Heart right ventricle (tissue), 16 donors: ENCODE data around the gene KRT34. TPM values are rescaled to one million over a fixed set of nuclear protein-coding genes. Genes with fewer than 3 reads are reported as not detected.

Experiments used
- ATAC-seq, 8 donors: fragments of 200-7000 bp; cut with Tn5 transposase; one replicate each; pipeline ENCODE4 v1.9.1; 2020; ENCODE audit warnings: mild to moderate bottlenecking in 8 of 8, moderate library complexity in 8 of 8, moderate number of reproducible peaks in 1 of 8
- DNase-seq, 2 donors: peaks; one replicate each; pipeline ENCODE4 v3.0.0-alpha.2; 2020
- H3K27ac ChIP-seq, 10 donors: fragments of 200-600 bp; sonication (generic) in 2 of 10; one replicate each; pipeline versions ENCODE4 v1.5.0 to v1.8.0; 2020 to 2022; ENCODE audit warnings: mild to moderate bottlenecking in 3 of 10
- H3K27me3 ChIP-seq, 7 donors: fragments of 200-600 bp; one replicate each; pipeline ENCODE4 v1.8.0; 2021 to 2022; ENCODE audit warnings: mild to moderate bottlenecking in 2 of 7
- H3K36me3 ChIP-seq, 9 donors: fragments of 200-600 bp; sonication (generic) in 1 of 9; one replicate each; pipeline versions ENCODE4 v1.5.0 to v1.8.0; 2020 to 2022; ENCODE audit warnings: mild to moderate bottlenecking in 2 of 9
- H3K4me1 ChIP-seq, 9 donors: fragments of 200-600 bp; sonication (generic) in 1 of 9; one replicate each; pipeline versions ENCODE4 v1.5.0 to v1.8.0; 2020 to 2022; ENCODE audit warnings: mild to moderate bottlenecking in 4 of 9
- H3K4me3 ChIP-seq, 10 donors: fragments of 200-600 bp; sonication (generic) in 2 of 10; one replicate each; pipeline versions ENCODE4 v1.5.0 to v1.8.0; 2020 to 2022; ENCODE audit warnings: mild to moderate bottlenecking in 7 of 10, moderate library complexity in 2 of 10
- H3K9me3 ChIP-seq, 11 donors: fragments of 200-600 bp in 10 of 11; sonication (generic) in 2 of 11; one replicate each; pipeline versions ENCODE4 v1.5.0 to v1.8.0; 2013 to 2022; ENCODE audit warnings: mild to moderate bottlenecking in 2 of 11, control low read depth in 1 of 11, moderate library complexity in 1 of 11
- CTCF ChIP-seq, 9 donors: fragments of 200-600 bp; sonication (generic) in 2 of 9; IDR thresholded peaks; one replicate each; pipeline versions ENCODE4 v1.5.0 to v1.8.0; 2021 to 2022; ENCODE audit warnings: antibody characterized with exemption in 9 of 9, mild to moderate bottlenecking in 5 of 9, moderate library complexity in 1 of 9
- WGBS, 2 donors: extraction: QIAGEN DNeasy Blood & Tissue Kit; methylation state at CpG; one replicate each; pipeline ENCODE4 v1.1.7; 2013; ENCODE audit warnings: inconsistent platforms in 1 of 2; 5-methylcytosine and 5-hydroxymethylcytosine counted together
- intact Hi-C, 10 donors: fragments of 100-400 bp; cut with DNase I; formaldehyde crosslinking; loops; one replicate each; pipeline versions ENCODE4 v1.11.1 to v1.14.2; 2022
- polyA plus RNA-seq, 2 donors: library from polyadenylated mRNA; stranded (reverse); fragments of 200-250 nt; gene quantifications; one replicate each; pipeline ENCODE4 v1.2.3, GENCODE V29; 2013
- total RNA-seq, 10 donors: library from RNA; stranded (reverse); fragmentation: NEBNext Ultra II Directional in 3 of 10; extraction: Animal tissue kit (Norgen Biotek cat#: 25700) in 3 of 10; gene quantifications; one replicate each; pipeline versions ENCODE4 v1.2.1 to v1.2.4, GENCODE V29; 2021 to 2023
- donor health status: Arrhythmogenic right ventricular cardiomyopathy.
- donor health status: ischemic (EF 13 %, LVEDD 7.1; RV severe dilation, severe dysfunction).
- donor health status: healthy with polysubstance abuse.
- donor health status: DM: no; HTN: yes; CAD: no.
- donor health status: DM: no; HTN: no; CAD: no.
- donor health status: ischemic (EF 25% LVEDD 6.9; RV normal size, moderate dysfunction).
- donor health status: ischemic (EF 25% LVEDD 5.7; RV mildly dilated, moderate dysfunction).
- donor health status: healthy.
- donor health status: DM: yes; HTN: yes; CAD: no.
- donor health status: Ischemic cardiomyopathy.
- donor health status: ischemic (EF 35%, LVEDD 5.7; RV mildly dilated, moderate dysfunction).
- donor health status: nonischemic (EF 11% LVEDD 7.7; RV severe dilation, severe dysfunction).
- donor health status: DM: yes; HTN: yes; CAD: no.
- donor health status: PGD.
- donor health status: ischemic (EF 29% LVEDD 5.4; RV normal size, mild dysfunction).
- donor health status: nonischemic (EF 23%, LVEDD 6.1; RV moderate dilation, normal function).

KRT34 gene
- total and polyA plus RNA-seq, 12 donors, result not detected

GRCh38 chr17:41329279-41329948 is 52.7 kb downstream of the KRT34 start:
- Histone ChIP-seq H3K36me3 (no peaks in the 10 kb centered on the region), H3K9me3 (no peaks in the 10 kb centered on the region), H3K27me3 (peaks cover 0 to 24% (median 0%) of the 10 kb centered on the region in 7 donors), H3K4me3 (no peak overlapping the region), H3K27ac (no peak overlapping the region), H3K4me1 (no peaks in the 10 kb centered on the region)
- TF ChIP-seq CTCF (IDR thresholded peaks at IDR 0.05), result peak; percentile 16 to 59 (median 53)
- intact Hi-C loops, result loop anchor here in 5 of 10 donors (5.0 to 10.0 kb wide), 4 partner anchors 165 to 527 kb away; no protein-coding TSS in a partner anchor
- 50 to 53% methylated on average over 13 of the region's 13 CpGs for WGBS, 2 donors
- peak in 2 of 8 donors; percentile 52 to 66 for ATAC-seq
- DNase-seq, result peak in 1 of 2 donors; percentile 35

GRCh38 chr17:41328207-41328606 is 53.9 kb downstream of the KRT34 start:
- Histone ChIP-seq H3K4me3 (no peak overlapping the region), H3K27me3 (peaks cover 0 to 17% (median 0%) of the 10 kb centered on the region in 7 donors), H3K9me3 (no peaks in the 10 kb centered on the region), H3K27ac (no peak overlapping the region), H3K36me3 (no peaks in the 10 kb centered on the region), H3K4me1 (no peaks in the 10 kb centered on the region)
- ATAC-seq, result no peak
- DNase-seq, result no peak
- intact Hi-C loops, result loop anchor here in 5 of 10 donors (5.0 to 10.0 kb wide), 4 partner anchors 167 to 526 kb away; no protein-coding TSS in a partner anchor
- WGBS, 2 donors, result 83 to 88% methylated on average over 7 of the region's 7 CpGs
- TF ChIP-seq CTCF (IDR thresholded peaks at IDR 0.05), result no peak

Other genes with a start within 250 kb of the KRT34 start
Only the 30 nearest of the 32 such genes appear.
- not detected for gene KRTAP4-5, start 232.5 kb downstream of the KRT34 start, total RNA-seq
- not detected for gene KRTAP4-5, start 232.5 kb downstream of the KRT34 start, polyA plus RNA-seq
- gene KRTAP4-4, start 221.6 kb downstream of the KRT34 start, total RNA-seq, result not detected
- gene KRTAP4-4, start 221.6 kb downstream of the KRT34 start, polyA plus RNA-seq, result not detected
- gene KRTAP4-3, start 214.1 kb downstream of the KRT34 start, total RNA-seq, result not detected
- gene KRTAP4-3, start 214.1 kb downstream of the KRT34 start, polyA plus RNA-seq, result not detected
- gene KRTAP4-2, start 204.1 kb downstream of the KRT34 start, total RNA-seq, result not detected
- not detected for gene KRTAP4-2, start 204.1 kb downstream of the KRT34 start, polyA plus RNA-seq
- not detected for gene KRTAP4-1, start 197.4 kb downstream of the KRT34 start, total RNA-seq
- gene KRTAP4-1, start 197.4 kb downstream of the KRT34 start, polyA plus RNA-seq, result not detected
- not detected for gene KRTAP9-1, start 192.4 kb downstream of the KRT34 start, total RNA-seq
- gene KRTAP9-1, start 192.4 kb downstream of the KRT34 start, polyA plus RNA-seq, result not detected
- gene KRTAP9-2, start 155.7 kb downstream of the KRT34 start, total RNA-seq, result not detected
- gene KRTAP9-2, start 155.7 kb downstream of the KRT34 start, polyA plus RNA-seq, result not detected
- not detected for gene KRTAP9-3, start 149.9 kb downstream of the KRT34 start, total RNA-seq
- gene KRTAP9-3, start 149.9 kb downstream of the KRT34 start, polyA plus RNA-seq, result not detected
- gene KRTAP9-8, start 144.3 kb downstream of the KRT34 start, total RNA-seq, result not detected
- not detected for gene KRTAP9-8, start 144.3 kb downstream of the KRT34 start, polyA plus RNA-seq
- gene KRTAP9-4, start 132.6 kb downstream of the KRT34 start, total RNA-seq, result not detected
- not detected for gene KRTAP9-4, start 132.6 kb downstream of the KRT34 start, polyA plus RNA-seq
- gene KRTAP9-9, start 126.9 kb downstream of the KRT34 start, total RNA-seq, result not detected
- not detected for gene KRTAP9-9, start 126.9 kb downstream of the KRT34 start, polyA plus RNA-seq
- not detected for gene KRTAP9-6, start 116.9 kb downstream of the KRT34 start, total RNA-seq
- gene KRTAP9-6, start 116.9 kb downstream of the KRT34 start, polyA plus RNA-seq, result not detected
- not detected for gene KRTAP9-7, start 106.6 kb downstream of the KRT34 start, total RNA-seq
- gene KRTAP9-7, start 106.6 kb downstream of the KRT34 start, polyA plus RNA-seq, result not detected
- gene KRTAP29-1, start 79.5 kb downstream of the KRT34 start, total RNA-seq, result not detected
- gene KRTAP29-1, start 79.5 kb downstream of the KRT34 start, polyA plus RNA-seq, result not detected
- not detected for gene KRTAP16-1, start 73.0 kb downstream of the KRT34 start, total RNA-seq
- not detected for gene KRTAP16-1, start 73.0 kb downstream of the KRT34 start, polyA plus RNA-seq
- not detected for gene KRTAP17-1, start 66.6 kb downstream of the KRT34 start, total RNA-seq
- not detected for gene KRTAP17-1, start 66.6 kb downstream of the KRT34 start, polyA plus RNA-seq
- not detected for gene KRT33A, start 31.5 kb downstream of the KRT34 start, total RNA-seq
- gene KRT33A, start 31.5 kb downstream of the KRT34 start, polyA plus RNA-seq, result not detected
- not detected for gene KRT33B, start 12.5 kb downstream of the KRT34 start, total RNA-seq
- not detected for gene KRT33B, start 12.5 kb downstream of the KRT34 start, polyA plus RNA-seq
- gene KRT31, start 15.3 kb upstream of the KRT34 start, total RNA-seq, result not detected
- gene KRT31, start 15.3 kb upstream of the KRT34 start, polyA plus RNA-seq, result under 1 TPM in 1 of 2 donors, not detected in 1; 0.01 TPM
- not detected for gene KRT37, start 42.3 kb upstream of the KRT34 start, total RNA-seq
- not detected for gene KRT37, start 42.3 kb upstream of the KRT34 start, polyA plus RNA-seq
- gene KRT38, start 58.7 kb upstream of the KRT34 start, total RNA-seq, result not detected
- gene KRT38, start 58.7 kb upstream of the KRT34 start, polyA plus RNA-seq, result not detected
- under 1 TPM in 2 of 10 donors, not detected in 8; 0.14 to 0.21 TPM for gene KRT32, start 85.1 kb upstream of the KRT34 start, total RNA-seq
- under 1 TPM in 1 of 2 donors, not detected in 1; 0.22 TPM for gene KRT32, start 85.1 kb upstream of the KRT34 start, polyA plus RNA-seq
- not detected for gene KRT35, start 98.8 kb upstream of the KRT34 start, total RNA-seq
- not detected for gene KRT35, start 98.8 kb upstream of the KRT34 start, polyA plus RNA-seq
- gene KRT36, start 107.6 kb upstream of the KRT34 start, total RNA-seq, result not detected
- not detected for gene KRT36, start 107.6 kb upstream of the KRT34 start, polyA plus RNA-seq
- gene KRT13, start 123.3 kb upstream of the KRT34 start, total RNA-seq, result not detected
- gene KRT13, start 123.3 kb upstream of the KRT34 start, polyA plus RNA-seq, result 1 to 10 TPM in 1 of 2 donors, not detected in 1; 6.7 TPM
- under 1 TPM in 1 of 10 donors, not detected in 9; 0.07 TPM for gene KRT15, start 136.6 kb upstream of the KRT34 start, total RNA-seq
- under 1 TPM in 1 of 2 donors, not detected in 1; 0.22 TPM for gene KRT15, start 136.6 kb upstream of the KRT34 start, polyA plus RNA-seq
- gene KRT19, start 146.0 kb upstream of the KRT34 start, total RNA-seq, result 1 to 10 TPM in 3 of 10 donors, under 1 TPM in 7; 0.37 to 5.7 (median 0.77) TPM
- 1 to 10 TPM; 1.2 to 1.7 TPM for gene KRT19, start 146.0 kb upstream of the KRT34 start, polyA plus RNA-seq
- not detected for gene KRT9, start 189.8 kb upstream of the KRT34 start, total RNA-seq
- gene KRT9, start 189.8 kb upstream of the KRT34 start, polyA plus RNA-seq, result not detected
- gene KRT14, start 204.6 kb upstream of the KRT34 start, total RNA-seq, result not detected
- under 1 TPM in 1 of 2 donors, not detected in 1; 0.30 TPM for gene KRT14, start 204.6 kb upstream of the KRT34 start, polyA plus RNA-seq
- under 1 TPM in 1 of 10 donors, not detected in 9; 0.15 TPM for gene KRT16, start 230.5 kb upstream of the KRT34 start, total RNA-seq
- under 1 TPM; 0.12 to 0.44 TPM for gene KRT16, start 230.5 kb upstream of the KRT34 start, polyA plus RNA-seq